Nephron (organoid): ENCODE data around the gene ZNF574.
A peak's percentile ranks its signal among the peaks of the same experiment; 100 is the strongest.

Source experiments
- H3K27ac Mint-ChIP-seq, 3 experiments: 2 replicates each; pipeline ENCODE4 v1.8.0; 2020; ENCODE audit warnings: mixed read lengths in 3 of 3, mild to moderate bottlenecking in 2 of 3, moderate library complexity in 1 of 3
- H3K27me3 Mint-ChIP-seq: 2 replicates; pipeline ENCODE4 v1.8.0; 2021; ENCODE audit warnings: low read depth, mild to moderate bottlenecking, moderate library complexity, mixed read lengths
- H3K36me3 Mint-ChIP-seq: 2 replicates; pipeline ENCODE4 v1.8.0; 2020; ENCODE audit warnings: low read depth, mixed read lengths
- H3K4me1 Mint-ChIP-seq: 2 replicates; pipeline ENCODE4 v1.8.0; 2020; ENCODE audit warnings: mixed read lengths
- H3K4me3 Mint-ChIP-seq, 3 experiments: 2 replicates each; pipeline ENCODE4 v1.8.0; 2020; ENCODE audit warnings: mild to moderate bottlenecking in 3 of 3, mixed read lengths in 3 of 3, moderate library complexity in 2 of 3
- H3K9me3 Mint-ChIP-seq: 2 replicates; pipeline ENCODE4 v1.8.0; 2020; ENCODE audit warnings: mixed read lengths
- TF ChIP-seq, protein P1 (sequence below), 3 experiments: fragments of 200-600 bp; sonication (generic); IDR thresholded peaks; one replicate each; pipeline ENCODE4 v1.5.0; 2021; ENCODE audit warnings: antibody characterized with exemption in 3 of 3; ENCODE audit not compliant: unreplicated experiment in 3 of 3

The ZNF574 gene

DNA sequence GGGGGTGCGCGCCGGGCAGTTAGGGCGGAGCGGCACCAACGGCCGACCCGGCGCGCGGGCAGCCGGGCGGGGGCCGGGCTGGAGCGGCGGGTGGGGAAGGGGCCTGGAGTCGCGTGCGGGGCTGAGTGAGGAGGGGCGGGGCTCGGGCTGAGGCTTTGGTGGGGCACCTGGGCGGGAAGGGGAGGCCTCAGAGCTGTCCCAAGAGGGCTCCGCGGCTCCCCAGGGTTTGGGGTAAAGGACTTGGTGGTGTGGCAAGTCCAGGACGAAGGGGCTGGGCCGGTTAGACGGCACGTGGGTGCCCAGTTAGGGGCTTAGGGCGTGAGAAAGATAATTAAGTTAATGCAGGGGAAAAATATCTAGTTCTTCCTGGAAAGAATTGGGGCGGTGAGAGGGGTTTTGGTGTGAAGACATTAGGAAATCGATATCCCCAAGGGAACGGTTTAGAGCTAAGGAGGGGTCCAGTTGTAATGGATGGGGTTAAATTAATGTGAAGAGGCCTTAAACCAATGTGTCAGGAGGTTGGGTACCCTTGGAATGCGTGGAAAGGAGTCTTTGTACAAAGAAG lies 496 bp downstream of the ZNF574 start:
- TF ChIP-seq, protein P1, sequence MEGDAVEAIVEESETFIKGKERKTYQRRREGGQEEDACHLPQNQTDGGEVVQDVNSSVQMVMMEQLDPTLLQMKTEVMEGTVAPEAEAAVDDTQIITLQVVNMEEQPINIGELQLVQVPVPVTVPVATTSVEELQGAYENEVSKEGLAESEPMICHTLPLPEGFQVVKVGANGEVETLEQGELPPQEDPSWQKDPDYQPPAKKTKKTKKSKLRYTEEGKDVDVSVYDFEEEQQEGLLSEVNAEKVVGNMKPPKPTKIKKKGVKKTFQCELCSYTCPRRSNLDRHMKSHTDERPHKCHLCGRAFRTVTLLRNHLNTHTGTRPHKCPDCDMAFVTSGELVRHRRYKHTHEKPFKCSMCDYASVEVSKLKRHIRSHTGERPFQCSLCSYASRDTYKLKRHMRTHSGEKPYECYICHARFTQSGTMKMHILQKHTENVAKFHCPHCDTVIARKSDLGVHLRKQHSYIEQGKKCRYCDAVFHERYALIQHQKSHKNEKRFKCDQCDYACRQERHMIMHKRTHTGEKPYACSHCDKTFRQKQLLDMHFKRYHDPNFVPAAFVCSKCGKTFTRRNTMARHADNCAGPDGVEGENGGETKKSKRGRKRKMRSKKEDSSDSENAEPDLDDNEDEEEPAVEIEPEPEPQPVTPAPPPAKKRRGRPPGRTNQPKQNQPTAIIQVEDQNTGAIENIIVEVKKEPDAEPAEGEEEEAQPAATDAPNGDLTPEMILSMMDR (IDR thresholded peaks at IDR 0.05; ENCODE audit: unreplicated experiment in 3 of 3): no peak
- H3K4me1 Mint-ChIP-seq: peaks cover 35% of the 10 kb centered on the region
- H3K27ac Mint-ChIP-seq: peak overlapping the region; percentile 60 to 100 (median 96)
- H3K36me3 Mint-ChIP-seq: peaks cover 19% of the 10 kb centered on the region
- no peaks in the 10 kb centered on the region for H3K27me3 Mint-ChIP-seq
- no peaks in the 10 kb centered on the region for H3K9me3 Mint-ChIP-seq
- H3K4me3 Mint-ChIP-seq: peak overlapping the region; percentile 93 to 94 (median 93)

DNA sequence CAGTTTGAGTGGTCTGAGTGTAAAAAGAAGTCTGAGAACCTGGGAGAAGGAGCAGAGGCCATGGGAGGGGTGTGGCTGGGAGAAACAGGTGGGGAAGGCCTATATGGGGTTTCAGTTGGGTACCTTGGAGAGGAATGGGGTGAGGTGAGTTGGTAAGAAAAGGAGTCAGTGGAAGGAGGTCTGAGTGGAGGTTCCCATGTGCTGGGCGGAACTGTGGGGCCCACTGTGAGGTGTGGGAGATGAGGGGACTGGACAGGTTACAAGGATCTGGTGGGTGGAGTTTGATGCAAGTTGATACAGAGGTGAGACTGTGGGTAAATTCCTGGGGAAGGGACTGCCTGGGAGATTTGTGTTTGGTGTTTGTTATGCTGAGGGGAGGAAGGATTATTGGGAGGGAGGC lies 2.1 kb downstream of the ZNF574 start:
- TF ChIP-seq, protein P1 (IDR thresholded peaks at IDR 0.05; ENCODE audit: unreplicated experiment in 3 of 3): no peak
- Mint-ChIP-seq H3K4me3 (peak overlapping the region; percentile 93 to 94 (median 93)), H3K9me3 (no peaks in the 10 kb centered on the region), H3K27ac (peak overlapping the region in 1 of 3 experiments; percentile 45), H3K27me3 (no peaks in the 10 kb centered on the region), H3K4me1 (peaks cover 33% of the 10 kb centered on the region), H3K36me3 (peaks cover 28% of the 10 kb centered on the region)

DNA sequence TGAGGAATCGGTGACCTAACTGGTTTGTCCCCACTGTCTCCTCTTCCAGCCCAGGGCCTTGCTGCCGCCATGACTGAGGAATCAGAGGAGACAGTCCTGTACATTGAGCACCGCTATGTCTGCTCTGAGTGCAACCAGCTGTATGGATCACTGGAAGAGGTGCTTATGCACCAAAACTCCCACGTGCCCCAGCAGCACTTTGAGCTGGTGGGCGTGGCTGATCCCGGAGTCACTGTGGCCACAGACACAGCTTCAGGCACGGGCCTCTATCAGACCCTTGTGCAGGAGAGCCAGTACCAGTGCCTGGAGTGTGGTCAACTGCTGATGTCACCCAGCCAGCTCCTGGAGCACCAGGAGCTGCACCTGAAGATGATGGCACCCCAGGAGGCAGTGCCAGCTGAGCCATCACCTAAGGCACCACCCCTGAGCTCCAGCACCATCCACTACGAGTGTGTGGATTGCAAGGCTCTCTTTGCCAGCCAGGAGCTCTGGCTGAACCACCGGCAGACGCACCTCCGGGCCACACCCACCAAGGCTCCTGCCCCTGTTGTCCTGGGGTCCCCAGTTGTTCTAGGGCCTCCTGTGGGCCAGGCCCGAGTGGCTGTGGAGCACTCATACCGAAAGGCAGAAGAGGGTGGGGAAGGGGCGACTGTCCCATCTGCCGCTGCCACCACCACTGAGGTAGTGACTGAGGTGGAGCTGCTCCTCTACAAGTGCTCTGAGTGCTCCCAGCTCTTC lies 2.7 kb downstream of the ZNF574 start:
- Mint-ChIP-seq H3K36me3 (peaks cover 30% of the 10 kb centered on the region), H3K9me3 (no peaks in the 10 kb centered on the region), H3K4me1 (peaks cover 31% of the 10 kb centered on the region), H3K27me3 (no peaks in the 10 kb centered on the region), H3K27ac (no peak overlapping the region), H3K4me3 (peak overlapping the region; percentile 93 to 94 (median 93))
- TF ChIP-seq, protein P1 (IDR thresholded peaks at IDR 0.05; ENCODE audit: unreplicated experiment in 3 of 3): no peak

DNA sequence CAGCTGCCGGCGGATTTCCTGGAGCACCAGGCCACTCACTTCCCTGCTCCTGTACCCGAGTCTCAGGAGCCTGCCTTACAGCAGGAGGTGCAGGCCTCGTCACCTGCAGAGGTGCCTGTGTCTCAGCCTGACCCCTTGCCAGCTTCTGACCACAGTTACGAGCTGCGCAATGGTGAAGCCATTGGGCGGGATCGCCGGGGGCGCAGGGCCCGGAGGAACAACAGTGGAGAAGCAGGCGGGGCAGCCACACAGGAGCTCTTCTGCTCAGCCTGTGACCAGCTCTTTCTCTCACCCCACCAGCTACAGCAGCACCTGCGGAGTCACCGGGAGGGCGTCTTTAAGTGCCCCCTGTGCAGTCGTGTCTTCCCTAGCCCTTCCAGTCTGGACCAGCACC lies 3.3 kb downstream of the ZNF574 start:
- peaks cover 31% of the 10 kb centered on the region for H3K4me1 Mint-ChIP-seq
- no peak overlapping the region for H3K27ac Mint-ChIP-seq
- peaks cover 34% of the 10 kb centered on the region for H3K36me3 Mint-ChIP-seq
- H3K9me3 Mint-ChIP-seq: no peaks in the 10 kb centered on the region
- H3K27me3 Mint-ChIP-seq: no peaks in the 10 kb centered on the region
- H3K4me3 Mint-ChIP-seq: peak overlapping the region; percentile 36 to 68 (median 44)
- TF ChIP-seq, protein P1 (IDR thresholded peaks at IDR 0.05; ENCODE audit: unreplicated experiment in 3 of 3): no peak

DNA sequence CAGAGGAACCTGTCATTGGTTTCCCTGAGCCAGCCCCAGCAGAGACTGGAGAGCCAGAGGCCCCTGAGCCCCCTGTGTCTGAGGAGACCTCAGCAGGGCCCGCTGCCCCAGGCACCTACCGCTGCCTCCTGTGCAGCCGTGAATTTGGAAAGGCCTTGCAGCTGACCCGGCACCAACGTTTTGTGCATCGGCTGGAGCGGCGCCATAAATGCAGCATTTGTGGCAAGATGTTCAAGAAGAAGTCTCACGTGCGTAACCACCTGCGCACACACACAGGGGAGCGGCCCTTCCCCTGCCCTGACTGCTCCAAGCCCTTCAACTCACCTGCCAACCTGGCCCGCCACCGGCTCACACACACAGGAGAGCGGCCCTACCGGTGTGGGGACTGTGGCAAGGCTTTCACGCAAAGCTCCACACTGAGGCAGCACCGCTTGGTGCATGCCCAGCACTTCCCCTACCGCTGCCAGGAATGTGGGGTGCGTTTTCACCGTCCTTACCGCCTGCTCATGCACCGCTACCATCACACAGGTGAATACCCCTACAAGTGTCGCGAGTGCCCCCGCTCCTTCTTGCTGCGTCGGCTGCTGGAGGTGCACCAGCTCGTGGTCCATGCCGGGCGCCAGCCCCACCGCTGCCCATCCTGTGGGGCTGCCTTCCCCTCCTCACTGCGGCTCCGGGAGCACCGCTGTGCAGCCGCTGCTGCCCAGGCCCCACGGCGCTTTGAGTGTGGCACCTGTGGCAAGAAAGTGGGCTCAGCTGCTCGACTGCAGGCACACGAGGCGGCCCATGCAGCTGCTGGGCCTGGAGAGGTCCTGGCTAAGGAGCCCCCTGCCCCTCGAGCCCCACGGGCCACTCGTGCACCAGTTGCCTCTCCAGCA lies 4.2 kb downstream of the ZNF574 start:
- Mint-ChIP-seq H3K9me3 (no peaks in the 10 kb centered on the region), H3K27ac (no peak overlapping the region), H3K27me3 (no peaks in the 10 kb centered on the region), H3K4me3 (peak overlapping the region in 2 of 3 experiments; percentile 18 to 46), H3K4me1 (peaks cover 30% of the 10 kb centered on the region), H3K36me3 (peaks cover 37% of the 10 kb centered on the region)
- TF ChIP-seq, protein P1 (IDR thresholded peaks at IDR 0.05; ENCODE audit: unreplicated experiment in 3 of 3): no peak
